Activated T-cell treated with anti-CD3 and anti-CD28 coated beads, Interleukin-2, amount 50 U/mL, for 24 hours (primary cell): ENCODE results near the gene CCL22.
"Not testable (repeated sequence)": the region's sequence is repeated elsewhere in the genome, so short reads cannot be mapped to it uniquely, and the experiment has no call there.

Source experiments
- DNase-seq: peaks from one replicate; pipeline ENCODE4 v3.0.0-alpha.2; 2020
- H3K27ac Mint-ChIP-seq: 2 replicates; pipeline ENCODE4 v1.8.0; 2020; ENCODE audit warnings: mild to moderate bottlenecking, mixed read lengths
- H3K27me3 Mint-ChIP-seq: 2 replicates; pipeline ENCODE4 v1.8.0; 2020; ENCODE audit warnings: mixed read lengths
- H3K36me3 Mint-ChIP-seq: 2 replicates; pipeline ENCODE4 v1.8.0; 2020; ENCODE audit warnings: low read depth, mixed read lengths
- H3K4me1 Mint-ChIP-seq: 2 replicates; pipeline ENCODE4 v1.8.0; 2020; ENCODE audit warnings: low read depth, mixed read lengths
- H3K4me3 Mint-ChIP-seq: 2 replicates; pipeline ENCODE4 v1.8.0; 2020; ENCODE audit warnings: mild to moderate bottlenecking, moderate library complexity, mixed read lengths
- H3K9me3 Mint-ChIP-seq: 2 replicates; pipeline ENCODE4 v1.8.0; 2020; ENCODE audit warnings: mixed read lengths

The CCL22 gene

GRCh38 chr16:57357330-57358085, 1.1 kb upstream of the CCL22 start:
- Mint-ChIP-seq H3K9me3 (no peaks in the 10 kb centered on the region), H3K27me3 (no peaks in the 10 kb centered on the region), H3K4me3 (no peak overlapping the region), H3K27ac (no peak overlapping the region), H3K4me1 (peaks cover 12% of the 10 kb centered on the region), H3K36me3 (no peaks in the 10 kb centered on the region)
- no peak for DNase-seq

DNA sequence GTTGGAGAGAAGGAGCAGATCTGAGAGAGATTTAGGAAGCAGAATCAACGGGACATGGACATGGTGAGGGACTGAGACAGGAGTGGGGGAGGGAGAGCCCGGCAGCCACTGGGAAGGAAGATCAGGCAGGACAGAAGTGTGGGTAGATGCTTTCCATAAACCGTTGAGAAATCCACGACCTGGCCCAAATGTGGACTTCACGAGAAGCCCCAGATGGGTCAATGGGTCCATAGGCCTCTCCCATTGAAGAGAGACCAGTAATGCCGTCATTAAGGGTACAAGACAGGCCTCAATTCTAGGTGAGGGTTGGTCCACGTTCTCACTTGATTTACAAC, 530 bp upstream of the CCL22 start:
- H3K9me3 Mint-ChIP-seq = no peaks in the 10 kb centered on the region

DNA sequence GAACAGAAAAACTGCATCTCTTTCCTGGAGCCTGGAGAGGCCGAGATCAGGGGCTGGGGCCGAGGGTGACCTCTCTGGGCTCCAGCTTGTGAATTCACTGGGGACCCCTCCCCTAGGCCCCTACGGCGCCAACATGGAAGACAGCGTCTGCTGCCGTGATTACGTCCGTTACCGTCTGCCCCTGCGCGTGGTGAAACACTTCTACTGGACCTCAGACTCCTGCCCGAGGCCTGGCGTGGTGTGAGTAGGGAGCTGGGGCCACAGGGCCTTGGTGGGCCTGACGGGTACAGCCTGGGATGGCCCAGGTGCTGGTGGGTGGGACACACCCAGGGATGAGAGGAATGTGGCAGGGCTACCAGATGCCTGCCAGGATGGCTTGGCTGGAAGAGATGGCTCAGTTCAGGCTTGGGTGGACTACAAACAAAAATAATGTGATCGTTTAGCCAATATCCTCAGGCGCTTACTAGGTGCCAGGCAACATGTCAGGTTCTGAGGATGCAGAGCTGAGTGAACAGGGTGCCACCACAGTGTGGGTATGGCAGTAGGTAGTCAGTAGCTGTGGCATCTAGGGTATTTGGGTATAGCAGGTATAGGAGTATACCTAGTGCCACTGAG, 1.8 kb downstream of the CCL22 start:
- H3K27ac Mint-ChIP-seq = no peak overlapping the region
- H3K27me3 Mint-ChIP-seq = no peaks in the 10 kb centered on the region
- H3K4me1 Mint-ChIP-seq = peaks cover 12% of the 10 kb centered on the region
- H3K36me3 Mint-ChIP-seq = no peaks in the 10 kb centered on the region
- no peaks in the 10 kb centered on the region for H3K9me3 Mint-ChIP-seq
- DNase-seq = no peak
- H3K4me3 Mint-ChIP-seq = no peak overlapping the region

More for the DNA sequence above, 530 bp upstream of the CCL22 start:
- peaks cover 12% of the 10 kb centered on the region for H3K4me1 Mint-ChIP-seq
- no peak overlapping the region for H3K27ac Mint-ChIP-seq
- no peak for DNase-seq
- H3K27me3 Mint-ChIP-seq = no peaks in the 10 kb centered on the region
- H3K4me3 Mint-ChIP-seq = no peak overlapping the region
- no peaks in the 10 kb centered on the region for H3K36me3 Mint-ChIP-seq

DNA sequence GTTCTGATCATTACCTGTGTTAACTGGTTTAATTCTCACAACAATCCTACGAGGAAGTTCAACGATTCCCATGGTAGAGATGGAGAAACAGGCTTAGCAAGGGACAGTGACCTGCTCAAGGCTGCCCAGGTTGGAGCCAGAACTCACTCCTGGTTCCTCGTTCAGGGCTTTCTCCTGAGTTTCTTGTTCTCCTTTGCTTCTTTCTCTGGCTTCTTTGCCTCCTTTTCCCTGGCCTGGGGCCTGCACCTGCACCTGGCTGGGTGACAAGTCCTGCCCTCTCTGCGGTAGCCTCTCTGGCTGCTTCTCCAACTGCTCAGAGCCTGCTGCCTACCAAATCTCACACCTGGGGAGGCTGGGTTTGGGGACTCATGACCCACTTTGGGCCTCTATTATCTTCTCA, 2.8 kb downstream of the CCL22 start:
- Mint-ChIP-seq H3K27ac (no peak overlapping the region), H3K9me3 (no peaks in the 10 kb centered on the region), H3K4me1 (peaks cover 12% of the 10 kb centered on the region), H3K4me3 (no peak overlapping the region), H3K27me3 (peaks cover 1% of the 10 kb centered on the region), H3K36me3 (no peaks in the 10 kb centered on the region)
- no peak for DNase-seq

GRCh38 chr16:57364143-57364542, 5.6 kb downstream of the CCL22 start:
- Mint-ChIP-seq H3K27ac (no peak overlapping the region), H3K4me1 (no peaks in the 10 kb centered on the region), H3K27me3 (peaks cover 12% of the 10 kb centered on the region), H3K9me3 (no peaks in the 10 kb centered on the region), H3K4me3 (no peak overlapping the region), H3K36me3 (no peaks in the 10 kb centered on the region)
- no peak for DNase-seq

DNA sequence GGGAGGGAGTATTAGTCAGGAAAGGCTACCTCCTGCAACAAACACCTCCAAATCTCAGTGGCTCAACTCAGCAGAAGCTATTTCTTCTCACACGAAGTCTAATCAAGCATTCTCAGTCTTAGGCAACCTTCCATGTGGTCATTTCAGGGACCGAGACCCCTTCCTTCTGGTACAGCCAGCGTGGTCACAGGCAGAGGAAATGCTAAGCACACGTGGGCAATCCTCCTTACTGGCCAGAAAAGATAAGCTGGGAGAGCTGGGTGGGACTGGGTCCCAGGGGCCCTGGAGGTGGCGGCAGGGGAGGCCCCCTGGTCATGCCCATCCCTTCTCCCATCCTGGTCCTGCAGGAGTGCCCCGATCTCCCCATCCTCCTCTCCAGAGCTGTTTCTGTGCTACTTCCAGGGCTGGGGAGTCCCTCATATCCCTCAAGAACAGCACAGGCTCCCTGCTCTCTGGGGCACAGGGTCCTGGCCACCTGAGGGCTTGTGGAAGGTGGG, 8.0 kb downstream of the CCL22 start:
- Mint-ChIP-seq H3K27me3 (peaks cover 12% of the 10 kb centered on the region), H3K36me3 (no peaks in the 10 kb centered on the region), H3K4me1 (no peaks in the 10 kb centered on the region), H3K9me3 (no peaks in the 10 kb centered on the region), H3K4me3 (no peak overlapping the region), H3K27ac (no peak overlapping the region)
- no peak for DNase-seq

DNA sequence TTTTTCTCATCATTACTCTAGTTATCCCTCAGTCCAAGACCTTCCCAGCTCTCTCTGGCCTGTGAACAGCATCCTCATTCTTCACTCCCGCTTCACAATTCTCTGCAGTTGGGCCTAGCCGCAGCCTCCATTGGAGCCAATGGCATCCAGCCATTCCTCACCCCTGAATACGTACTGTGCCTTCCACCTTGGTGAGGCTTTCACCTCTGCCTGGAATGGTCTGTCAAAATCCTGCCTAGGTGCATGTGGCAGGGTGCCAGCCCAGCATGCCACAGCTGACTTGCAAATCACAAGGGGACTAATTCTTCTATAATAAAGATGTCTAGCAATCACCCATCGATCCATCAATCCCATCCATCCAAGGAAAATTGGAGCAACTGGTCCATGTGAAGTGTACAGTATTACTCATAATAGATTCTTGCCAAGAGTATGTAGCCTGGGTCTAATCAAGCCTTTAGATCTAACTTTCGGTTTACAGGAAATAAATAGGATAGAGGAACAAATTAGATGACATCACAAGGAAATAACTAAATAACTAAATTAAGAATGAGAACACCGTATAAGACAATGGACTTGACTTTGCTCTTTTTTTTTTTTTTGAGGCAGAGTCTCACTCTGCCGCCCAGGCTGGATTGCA, 8.7 kb downstream of the CCL22 start:
- H3K4me1 Mint-ChIP-seq = no peaks in the 10 kb centered on the region
- H3K27ac Mint-ChIP-seq = no peak overlapping the region
- no peak overlapping the region for H3K4me3 Mint-ChIP-seq
- no peaks in the 10 kb centered on the region for H3K9me3 Mint-ChIP-seq
- H3K36me3 Mint-ChIP-seq = no peaks in the 10 kb centered on the region
- DNase-seq = no peak
- peaks cover 12% of the 10 kb centered on the region for H3K27me3 Mint-ChIP-seq

- H3K27me3 Mint-ChIP-seq = peaks cover 11% of the 10 kb centered on the region
- no peak overlapping the region for H3K4me3 Mint-ChIP-seq
- no peak for DNase-seq
- peaks cover 6% of the 10 kb centered on the region for H3K4me1 Mint-ChIP-seq
- no peaks in the 10 kb centered on the region for H3K36me3 Mint-ChIP-seq
- no peak overlapping the region for H3K27ac Mint-ChIP-seq
- H3K9me3 Mint-ChIP-seq = no peaks in the 10 kb centered on the region
These were observed 13.2 kb downstream of the CCL22 start for GRCh38 chr16:57371494-57372371.

GRCh38 chr16:57372372-57373116, 14.0 kb downstream of the CCL22 start, which contains the start of gene CX3CL1:
CX3CL1 (plus strand) TSS chr16:57372490; CDS start chr16:57372569, 79 bp downstream.
- Mint-ChIP-seq H3K4me3 (no peak within 1 kb of the TSS), H3K36me3 (no peaks in the 10 kb centered on the region), H3K9me3 (no peaks in the 10 kb centered on the region), H3K27ac (no peak within 1 kb of the TSS), H3K4me1 (peaks cover 14% of the 10 kb centered on the region), H3K27me3 (peaks cover 5% of the 10 kb centered on the region)
- no peak for DNase-seq

GRCh38 chr16:57373117-57373947, 14.7 kb downstream of the CCL22 start:
- peaks cover 2% of the 10 kb centered on the region for H3K27me3 Mint-ChIP-seq

GRCh38 chr16:57374067-57374534, 15.5 kb downstream of the CCL22 start:
- Mint-ChIP-seq H3K27me3 (peaks cover 2% of the 10 kb centered on the region), H3K9me3 (no peaks in the 10 kb centered on the region), H3K36me3 (no peaks in the 10 kb centered on the region), H3K4me3 (no peak overlapping the region), H3K27ac (no peak overlapping the region), H3K4me1 (peaks cover 19% of the 10 kb centered on the region)
- no peak for DNase-seq

More at GRCh38 chr16:57373117-57373947, 14.7 kb downstream of the CCL22 start:
- Mint-ChIP-seq H3K36me3 (no peaks in the 10 kb centered on the region), H3K9me3 (no peaks in the 10 kb centered on the region), H3K4me3 (no peak overlapping the region), H3K4me1 (peaks cover 19% of the 10 kb centered on the region), H3K27ac (no peak overlapping the region)
- DNase-seq = no peak

DNA sequence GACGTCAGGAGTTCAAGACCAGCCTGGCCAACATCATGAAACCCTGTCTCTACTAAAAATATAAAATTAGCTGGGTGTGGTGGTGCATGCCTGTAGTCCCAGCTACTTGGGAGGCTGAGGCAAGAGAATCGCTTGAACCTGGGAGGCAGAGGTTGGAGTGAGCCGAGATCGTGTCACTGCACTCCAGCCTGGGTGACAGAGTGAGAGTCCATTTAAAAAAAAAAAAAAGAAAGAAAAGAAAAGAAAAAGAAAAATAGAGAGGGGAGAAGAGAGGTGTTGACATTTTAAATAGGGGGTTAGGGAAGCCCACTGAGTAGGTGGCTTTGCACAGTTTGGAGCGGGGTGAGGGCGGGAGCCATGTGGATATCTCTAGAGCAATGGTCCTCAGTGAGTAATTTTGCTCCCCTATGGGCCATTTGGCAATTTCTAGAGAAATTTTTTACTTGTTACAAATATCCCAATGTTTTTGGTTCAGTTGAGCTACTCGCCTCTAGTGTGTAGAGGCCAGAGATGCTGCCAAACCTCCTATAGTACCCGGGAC, 16.4 kb downstream of the CCL22 start:
- not testable (repeated sequence) for H3K4me3 Mint-ChIP-seq, H3K27ac Mint-ChIP-seq, H3K36me3 Mint-ChIP-seq, H3K9me3 Mint-ChIP-seq, DNase-seq, H3K27me3 Mint-ChIP-seq
- H3K4me1 Mint-ChIP-seq = peaks cover 19% of the 10 kb centered on the region

DNA sequence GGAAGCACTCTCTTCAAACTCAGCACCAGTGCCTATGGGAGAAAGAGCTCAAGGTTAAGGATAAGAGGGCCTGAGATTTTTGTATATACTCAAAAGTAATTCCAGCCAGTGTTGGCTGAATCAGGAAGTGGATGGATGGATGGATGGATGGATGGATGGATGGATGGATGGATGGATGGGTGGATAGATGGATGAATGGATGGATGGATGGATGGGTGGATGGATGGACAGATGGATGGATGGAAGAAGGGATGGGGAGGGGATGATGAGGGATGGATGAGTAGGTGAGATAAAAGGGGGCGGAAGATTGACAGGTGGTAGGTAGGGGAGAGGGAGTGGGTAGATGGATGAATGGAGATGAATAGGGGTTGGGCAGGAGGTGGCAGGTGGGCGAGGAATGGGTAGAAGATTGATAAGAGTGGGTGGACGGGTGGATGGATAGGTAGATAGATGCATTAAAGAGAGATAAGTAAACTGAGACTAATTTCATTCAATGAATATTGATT, 17.8 kb downstream of the CCL22 start:
- Mint-ChIP-seq H3K27me3 (peaks cover 2% of the 10 kb centered on the region), H3K4me1 (peaks cover 25% of the 10 kb centered on the region), H3K9me3 (no peaks in the 10 kb centered on the region), H3K36me3 (no peaks in the 10 kb centered on the region), H3K4me3 (no peak overlapping the region), H3K27ac (no peak overlapping the region)
- DNase-seq = no peak
